ENCODE results near the gene SUSD1.

GRCh38 chr9:112046181-112046580, 128.9 kb downstream of the SUSD1 start:
- no peak for TF ChIP-seq SIN3A (IDR thresholded peaks at IDR 0.05; ENCODE audit: borderline replicate concordance, insufficient read depth, low read length)
- TF ChIP-seq POLR2AphosphoS5 (IDR thresholded peaks at IDR 0.05; ENCODE audit: low read depth, low read length) = no peak

Data from PFSK-1 (cell line).